IMR-90 (cell line): ENCODE measurements around the gene HEATR3. TPM values are rescaled to one million over a fixed set of nuclear protein-coding genes. Genes with fewer than 3 reads are reported as not detected.
A peak's percentile ranks its signal among the peaks of the same experiment; 100 is the strongest.

ENCODE experiments used
- ATAC-seq: fragments of 200-7000 bp; cut with Tn5 transposase; 2 replicates; pipeline ENCODE4 v1.9.1; 2020; ENCODE audit warnings: low read depth, mild to moderate bottlenecking, moderate library complexity
- BruUV-seq: library from RNA; stranded (reverse); fragments of 400-500 nt; replicated peaks from 2 replicates; lab custom pipeline; 2021; lab: Mats Ljungman, UMichigan
- CTCF ChIA-PET: fragments of 300-600 bp; formaldehyde crosslinking; extraction: SDS; loops from one replicate; lab custom pipeline; 2021; ENCODE audit warnings: antibody characterized with exemption; lab: Yijun Ruan, JAX
- POLR2A ChIA-PET: fragments of 300-600 bp; sonication (Branson Sonifier 250); formaldehyde crosslinking; loops from one replicate; lab custom pipeline; 2022; ENCODE audit warnings: antibody characterized with exemption; ENCODE audit not compliant: unreplicated experiment; lab: Charles Lee
- DNase-seq: peaks from one replicate; pipeline ENCODE4 v3.0.0; 2013
- H2AFZ ChIP-seq: replicated peaks from 2 replicates; pipeline ENCODE3; 2013; ENCODE audit warnings: low read length, mild to moderate bottlenecking; ENCODE audit not compliant: poor library complexity
- H2AK5ac ChIP-seq: 2 replicates; pipeline ENCODE4 v1.6.1; 2013; ENCODE audit warnings: low read depth, low read length, inconsistent platforms
- H2AK9ac ChIP-seq: replicated peaks from 2 replicates; pipeline ENCODE3; 2013; ENCODE audit warnings: mild to moderate bottlenecking, low read depth, low read length, moderate library complexity; ENCODE audit not compliant: poor library complexity
- H2BK120ac ChIP-seq: 2 replicates; pipeline ENCODE4 v1.6.1; 2013; ENCODE audit warnings: low read depth, low read length, inconsistent platforms
- H2BK15ac ChIP-seq: 3 replicates; pipeline ENCODE4 v1.6.1; 2013; ENCODE audit warnings: low read depth, low read length, inconsistent platforms
- H2BK20ac ChIP-seq: 2 replicates; pipeline ENCODE4 v1.6.1; 2013; ENCODE audit warnings: low read depth, mild to moderate bottlenecking, inconsistent platforms, low read length, moderate library complexity
- H2BK5ac ChIP-seq: 2 replicates; pipeline ENCODE4 v1.6.1; 2013; ENCODE audit warnings: mild to moderate bottlenecking, low read depth, low read length, inconsistent platforms; ENCODE audit not compliant: poor library complexity, severe bottlenecking
- H3K14ac ChIP-seq: replicated peaks from 2 replicates; pipeline ENCODE4 v1.6.1; 2013; ENCODE audit warnings: low read depth, low read length, inconsistent platforms
- H3K18ac ChIP-seq: 2 replicates; pipeline ENCODE4 v1.6.1; 2013; ENCODE audit warnings: low read depth, low read length, control low read depth
- H3K23ac ChIP-seq: 2 replicates; pipeline ENCODE4 v1.6.1; 2013; ENCODE audit warnings: low read depth, low read length, inconsistent platforms
- H3K27ac ChIP-seq: 2 replicates; pipeline ENCODE4 v1.5.1; 2013; ENCODE audit warnings: mild to moderate bottlenecking, control low read depth, low read length; ENCODE audit not compliant: insufficient read depth
- H3K27me3 ChIP-seq: 2 replicates; pipeline ENCODE4 v1.6.1; 2013; ENCODE audit warnings: low read length; ENCODE audit not compliant: control insufficient read depth, insufficient read depth
- H3K36me3 ChIP-seq: 2 replicates; pipeline ENCODE4 v1.6.1; 2013; ENCODE audit warnings: low read length, mixed read lengths; ENCODE audit not compliant: control insufficient read depth, insufficient read depth
- H3K4ac ChIP-seq: 2 replicates; pipeline ENCODE4 v1.6.1; 2013; ENCODE audit warnings: low read depth, low read length, inconsistent platforms
- H3K4me1 ChIP-seq: 2 replicates; pipeline ENCODE4 v1.6.1; 2013; ENCODE audit warnings: low read length, mixed read lengths; ENCODE audit not compliant: control insufficient read depth, insufficient read depth
- H3K4me2 ChIP-seq: 2 replicates; pipeline ENCODE4 v1.6.1; 2013; ENCODE audit warnings: low read depth, mild to moderate bottlenecking, control low read depth, low read length, moderate library complexity
- H3K4me3 ChIP-seq: 2 replicates; pipeline ENCODE4 v1.5.1; 2013; ENCODE audit warnings: low read depth, mild to moderate bottlenecking, control low read depth, low read length, moderate library complexity; ENCODE audit not compliant: insufficient read depth
- H3K56ac ChIP-seq: 2 replicates; pipeline ENCODE4 v1.6.1; 2013; ENCODE audit warnings: low read length, inconsistent platforms; ENCODE audit not compliant: insufficient read depth; ENCODE audit errors: extremely low read depth
- H3K79me1 ChIP-seq, 2 experiments: 2 replicates each; pipeline ENCODE4 v1.6.1; 2013; ENCODE audit warnings: low read length in 2 of 2, inconsistent platforms in 1 of 2, low read depth in 1 of 2
- H3K9ac ChIP-seq: 2 replicates; pipeline ENCODE4 v1.6.1; 2013; ENCODE audit warnings: low read depth, low read length, control low read depth
- H3K9me1 ChIP-seq: 2 replicates; pipeline ENCODE4 v1.6.1; 2013; ENCODE audit warnings: low read length, inconsistent platforms; ENCODE audit not compliant: insufficient read depth
- H3K9me3 ChIP-seq: 2 replicates; pipeline ENCODE4 v1.6.1; 2013; ENCODE audit warnings: low read length; ENCODE audit not compliant: control insufficient read depth, insufficient read depth
- H4K20me1 ChIP-seq: 2 replicates; pipeline ENCODE4 v1.6.1; 2013; ENCODE audit warnings: low read length, inconsistent platforms; ENCODE audit not compliant: insufficient read depth
- H4K5ac ChIP-seq: 2 replicates; pipeline ENCODE4 v1.6.1; 2013; ENCODE audit warnings: mild to moderate bottlenecking, low read depth, low read length, control low read depth
- H4K8ac ChIP-seq, 2 experiments: 2 replicates each; pipeline ENCODE4 v1.6.1; 2013; ENCODE audit warnings: low read depth in 2 of 2, low read length in 2 of 2, control low read depth in 1 of 2, inconsistent platforms in 1 of 2
- H4K91ac ChIP-seq: 2 replicates; pipeline ENCODE4 v1.6.1; 2013; ENCODE audit warnings: low read depth, low read length, inconsistent platforms; ENCODE audit not compliant: insufficient read depth
- CEBPB ChIP-seq: IDR thresholded peaks from 2 replicates; pipeline ENCODE4 v1.6.1; 2012; ENCODE audit warnings: low read depth, low read length, improper control_type of control experiment
- MAFK ChIP-seq: IDR thresholded peaks from 2 replicates; pipeline ENCODE4 v1.6.1; 2012; ENCODE audit warnings: low read depth, low read length, improper control_type of control experiment
- MAZ ChIP-seq: IDR thresholded peaks from 2 replicates; pipeline ENCODE4 v1.6.1; 2012; ENCODE audit warnings: low read depth, mild to moderate bottlenecking, low read length, improper control_type of control experiment, moderate library complexity, borderline replicate concordance
- MXI1 ChIP-seq: IDR thresholded peaks from 2 replicates; pipeline ENCODE4 v1.6.1; 2012; ENCODE audit warnings: low read depth, mild to moderate bottlenecking, low read length, moderate library complexity, borderline replicate concordance
- POLR2A ChIP-seq: IDR thresholded peaks from 2 replicates; pipeline ENCODE4 v1.6.1; 2012; ENCODE audit warnings: mild to moderate bottlenecking, low read depth, low read length
- WGBS, 2 experiments: methylation state at CpG; one replicate each; pipeline versions ENCODE4 v1.1.5 to v1.1.7; 2013; ENCODE audit warnings: missing lambda C conversion rate in 2 of 2; ENCODE audit not compliant: insufficient read length in 1 of 2; ENCODE audit errors: extremely low coverage in 2 of 2; 5-methylcytosine and 5-hydroxymethylcytosine counted together
- dilution Hi-C: fragments of 300-500 bp; cut with HindIII; formaldehyde crosslinking; loops from one replicate; pipeline ENCODE4 v1.14.3; 2018; ENCODE audit warnings: low sequenced_read_pairs; ENCODE audit not compliant: unreplicated experiment
- in situ Hi-C: fragments of 300-500 bp; cut with MboI; formaldehyde crosslinking; loops from 3 replicates; pipeline ENCODE4 v1.14.3; 2019; ENCODE audit warnings: low sequenced_read_pairs, inconsistent platforms, mixed read lengths
- intact Hi-C: fragments of 100-400 bp; cut with micrococcal nuclease; formaldehyde crosslinking; loops from 2 replicates; pipeline ENCODE4 v1.10.0; 2022
- polyA plus RNA-seq, 3 experiments: library from polyadenylated mRNA; depleted of rRNA; stranded (reverse); fragments of >200 nt; gene quantifications; 2 replicates each; pipeline ENCODE4 v1.2.3, GENCODE V29; 2012; ENCODE audit warnings: low replicate concordance in 1 of 3
- total RNA-seq: library from RNA; depleted of rRNA; stranded (reverse); fragments of >200 nt; gene quantifications from 2 replicates; pipeline ENCODE4 v1.2.3, GENCODE V29; 2012

HEATR3 gene
- total and polyA plus RNA-seq, 2 of the 4 experiments (the other 2 are of a cell fraction) = 9.4 to 21.1 TPM

- CTCF ChIA-PET = no interaction called here
- peaks cover 2 to 34% of the 10 kb centered on the region in 2 experiments; a peak in 3 of 4 replicates for H3K79me1 ChIP-seq
- BruUV-seq = no TSS peak
- H3K27me3 ChIP-seq = no peaks in the 10 kb centered on the region
- peak within 1 kb of the TSS; percentile 98 for H2BK5ac ChIP-seq
- H3K56ac ChIP-seq = peak within 1 kb of the TSS; percentile 66
- peaks cover 39% of the 10 kb centered on the region for H4K20me1 ChIP-seq
- intact Hi-C loops (loop anchor here (1.0 to 10.0 kb wide), 3 partner anchors 57 to 592 kb away; partner anchors contain the start of gene CYLD), dilution Hi-C loops (no loop called here), in situ Hi-C loops (no loop called here)
- TF ChIP-seq MAZ = peak; percentile 91
- TF ChIP-seq POLR2A = peak; percentile 85
- TF ChIP-seq CEBPB = peak; percentile 73
- peak; percentile 80; the same call in 1 of the 2 replicates for TF ChIP-seq MXI1
- TF ChIP-seq MAFK = no peak
- H4K5ac ChIP-seq = peak within 1 kb of the TSS; percentile 96
- peak within 1 kb of the TSS; percentile 79; the same call in 1 of the 2 replicates for H3K23ac ChIP-seq
- WGBS, 2 experiments = 0% methylated on average over 20 of the region's 114 CpGs; no CpG with 5 or more reads in 1 of the 2 experiments
- H3K4me2 ChIP-seq = peak within 1 kb of the TSS; percentile 94
- peaks cover 5% of the 10 kb centered on the region for H3K4me1 ChIP-seq
- peak within 1 kb of the TSS; percentile 91 for H3K14ac ChIP-seq
- POLR2A ChIA-PET = no interaction called here
- peak within 1 kb of the TSS; percentile 97 for H3K9ac ChIP-seq
- no peaks in the 10 kb centered on the region for H3K9me3 ChIP-seq
- ATAC-seq (peak; percentile 90), DNase-seq (peak; percentile 66)
- H4K91ac ChIP-seq = peak within 1 kb of the TSS; percentile 96
- no peaks in the 10 kb centered on the region for H3K36me3 ChIP-seq
- H3K18ac ChIP-seq = peak within 1 kb of the TSS; percentile 96; the same call in 1 of the 2 replicates
- H2BK120ac ChIP-seq = peak within 1 kb of the TSS; percentile 96
- H3K4me3 ChIP-seq = peak within 1 kb of the TSS; percentile 97
- peak within 1 kb of the TSS; percentile 100 for H2AFZ ChIP-seq
- H2AK9ac ChIP-seq = peak within 1 kb of the TSS; percentile 83
- H2AK5ac ChIP-seq = 0 out of 2 replicates have a peak within 1 kb of the TSS, but pooled peaks have one; percentile 56
- H3K4ac ChIP-seq = peak within 1 kb of the TSS; percentile 94
- peak within 1 kb of the TSS; percentile 98 for H3K27ac ChIP-seq
- no peak within 1 kb of the TSS for H2BK20ac ChIP-seq
- H2BK15ac ChIP-seq = peak within 1 kb of the TSS; percentile 77; the same call in 1 of the 3 replicates
- peaks cover 9% of the 10 kb centered on the region; the same call in 1 of the 2 replicates for H3K9me1 ChIP-seq
- H4K8ac ChIP-seq = peak within 1 kb of the TSS; percentile 66 to 98; a peak in 3 of 4 replicates
These were observed 87.2 kb downstream of the HEATR3 start, which contains the start of gene TENT4B for GRCh38 chr16:50152807-50153595. TSS of gene TENT4B (plus strand) at chr16:50153306. CDS start at chr16:50153622, 316 bp downstream.
